Measurements from ENCODE around the gene NUDCD3.

DNA sequence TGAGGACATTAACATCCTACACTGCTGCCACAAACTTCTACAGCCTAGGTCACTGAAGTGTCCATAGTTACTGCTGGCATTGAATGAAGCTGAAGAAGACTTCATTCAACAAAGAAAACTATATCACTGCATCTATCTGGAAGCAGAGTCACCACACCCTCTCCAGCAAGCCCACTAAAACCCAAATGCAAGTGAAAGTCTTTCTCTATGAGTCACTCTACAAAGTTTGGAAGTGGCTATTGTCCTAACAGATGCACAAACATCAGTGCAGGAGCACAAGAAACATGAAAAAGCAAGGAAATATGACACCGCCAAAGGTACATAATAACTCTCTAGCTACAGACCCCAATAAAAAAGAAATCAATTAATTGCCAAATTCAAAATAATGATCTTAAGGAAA lies 121.6 kb downstream of the NUDCD3 start:
- TF ChIP-seq, protein P1, sequence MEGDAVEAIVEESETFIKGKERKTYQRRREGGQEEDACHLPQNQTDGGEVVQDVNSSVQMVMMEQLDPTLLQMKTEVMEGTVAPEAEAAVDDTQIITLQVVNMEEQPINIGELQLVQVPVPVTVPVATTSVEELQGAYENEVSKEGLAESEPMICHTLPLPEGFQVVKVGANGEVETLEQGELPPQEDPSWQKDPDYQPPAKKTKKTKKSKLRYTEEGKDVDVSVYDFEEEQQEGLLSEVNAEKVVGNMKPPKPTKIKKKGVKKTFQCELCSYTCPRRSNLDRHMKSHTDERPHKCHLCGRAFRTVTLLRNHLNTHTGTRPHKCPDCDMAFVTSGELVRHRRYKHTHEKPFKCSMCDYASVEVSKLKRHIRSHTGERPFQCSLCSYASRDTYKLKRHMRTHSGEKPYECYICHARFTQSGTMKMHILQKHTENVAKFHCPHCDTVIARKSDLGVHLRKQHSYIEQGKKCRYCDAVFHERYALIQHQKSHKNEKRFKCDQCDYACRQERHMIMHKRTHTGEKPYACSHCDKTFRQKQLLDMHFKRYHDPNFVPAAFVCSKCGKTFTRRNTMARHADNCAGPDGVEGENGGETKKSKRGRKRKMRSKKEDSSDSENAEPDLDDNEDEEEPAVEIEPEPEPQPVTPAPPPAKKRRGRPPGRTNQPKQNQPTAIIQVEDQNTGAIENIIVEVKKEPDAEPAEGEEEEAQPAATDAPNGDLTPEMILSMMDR (IDR thresholded peaks at IDR 0.05; ENCODE audit: insufficient read depth, low read length, poor library complexity, severe bottlenecking) = no peak
- no peak for TF ChIP-seq EZH2phosphoT487 (conservative IDR thresholded peaks at IDR 0.05; ENCODE audit: low read length)

Measured in SU-DHL-6 (cell line).